ENCODE data around the gene TBC1D14.

DNA sequence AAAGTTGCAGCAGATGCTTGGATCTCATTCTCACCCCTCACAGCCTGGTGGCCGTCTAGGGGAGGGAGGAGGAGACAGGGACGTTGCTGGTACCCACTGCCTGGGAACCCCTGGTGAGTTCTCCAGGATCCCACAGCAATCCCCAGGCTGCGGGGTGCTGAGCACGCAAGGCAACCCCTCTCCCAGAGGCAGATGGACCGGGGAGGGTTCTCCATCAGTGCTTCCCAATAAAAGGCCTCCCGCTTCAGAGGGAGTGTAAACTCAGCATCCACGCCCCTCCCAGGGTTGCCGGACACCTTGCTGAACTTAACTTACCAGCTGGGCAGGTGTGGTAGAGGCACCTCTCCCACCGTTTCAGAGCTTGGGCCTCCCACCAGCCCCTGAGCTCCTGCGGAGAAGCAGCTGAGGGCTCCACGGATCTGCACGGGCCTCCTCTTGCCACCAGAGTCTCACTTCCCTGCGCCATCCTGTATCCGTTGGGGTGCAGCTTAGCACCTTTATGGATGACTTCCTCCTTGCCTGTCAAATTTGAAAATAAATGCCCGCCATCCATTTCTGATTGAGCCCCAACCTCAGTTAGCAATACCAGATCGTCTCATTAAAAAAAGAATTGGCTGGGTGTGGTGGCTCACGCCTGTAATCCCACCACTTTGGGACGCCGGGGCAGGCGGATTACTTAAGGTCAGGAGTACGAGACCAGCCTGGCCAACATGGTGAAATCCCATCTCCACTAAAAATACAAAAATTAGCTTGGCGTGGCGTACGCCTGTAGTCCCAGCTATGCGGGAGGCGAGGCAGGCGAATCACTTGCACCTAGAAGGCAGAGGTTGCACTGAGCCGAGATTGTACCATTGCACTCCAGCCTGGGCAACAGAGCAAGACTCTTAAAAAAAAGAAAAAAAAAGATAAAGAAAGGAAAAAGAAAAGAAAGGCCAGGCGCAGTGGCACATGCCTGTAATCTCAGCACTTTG is 14.8 kb upstream of the TBC1D14 start:
- TF ChIP-seq, protein P1, sequence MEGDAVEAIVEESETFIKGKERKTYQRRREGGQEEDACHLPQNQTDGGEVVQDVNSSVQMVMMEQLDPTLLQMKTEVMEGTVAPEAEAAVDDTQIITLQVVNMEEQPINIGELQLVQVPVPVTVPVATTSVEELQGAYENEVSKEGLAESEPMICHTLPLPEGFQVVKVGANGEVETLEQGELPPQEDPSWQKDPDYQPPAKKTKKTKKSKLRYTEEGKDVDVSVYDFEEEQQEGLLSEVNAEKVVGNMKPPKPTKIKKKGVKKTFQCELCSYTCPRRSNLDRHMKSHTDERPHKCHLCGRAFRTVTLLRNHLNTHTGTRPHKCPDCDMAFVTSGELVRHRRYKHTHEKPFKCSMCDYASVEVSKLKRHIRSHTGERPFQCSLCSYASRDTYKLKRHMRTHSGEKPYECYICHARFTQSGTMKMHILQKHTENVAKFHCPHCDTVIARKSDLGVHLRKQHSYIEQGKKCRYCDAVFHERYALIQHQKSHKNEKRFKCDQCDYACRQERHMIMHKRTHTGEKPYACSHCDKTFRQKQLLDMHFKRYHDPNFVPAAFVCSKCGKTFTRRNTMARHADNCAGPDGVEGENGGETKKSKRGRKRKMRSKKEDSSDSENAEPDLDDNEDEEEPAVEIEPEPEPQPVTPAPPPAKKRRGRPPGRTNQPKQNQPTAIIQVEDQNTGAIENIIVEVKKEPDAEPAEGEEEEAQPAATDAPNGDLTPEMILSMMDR (IDR thresholded peaks at IDR 0.05; ENCODE audit: poor library complexity), result no peak
- TF ChIP-seq EZH2 (IDR thresholded peaks at IDR 0.05; ENCODE audit: borderline replicate concordance) (no peak), EZH2phosphoT487 (IDR thresholded peaks at IDR 0.05; ENCODE audit: low read depth, severe bottlenecking, unreplicated experiment) (no peak)
